ENCODE results near the gene BBX. TPM values are rescaled to one million over a fixed set of nuclear protein-coding genes. Genes with fewer than 3 reads are reported as not detected.

The BBX gene
- total RNA-seq, 1 experiment from 2014 or later = 13.8 TPM

DNA sequence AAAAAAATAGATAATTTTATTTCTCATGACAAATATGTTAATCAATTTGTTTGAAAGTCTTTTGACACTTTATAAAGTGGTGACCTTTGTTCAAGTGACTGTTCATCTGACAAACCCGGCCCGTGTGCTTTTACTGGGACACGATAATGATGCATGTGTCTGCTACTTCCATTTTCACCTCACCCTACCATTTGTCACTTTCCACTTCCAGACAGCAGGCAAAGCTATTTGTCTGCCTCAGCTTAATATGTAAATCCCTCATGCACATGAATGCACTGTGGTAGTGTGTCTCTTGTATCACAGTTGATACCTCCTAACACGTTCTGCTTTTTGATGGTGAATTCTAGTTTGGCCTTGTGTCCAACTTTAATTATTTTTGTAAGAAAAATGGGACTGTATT lies 204.3 kb downstream of the BBX start:
- H3K4me3 ChIP-seq = no peak overlapping the region
- no peak for DNase-seq
- no peaks in the 10 kb centered on the region for H3K36me3 ChIP-seq
- H3K27me3 ChIP-seq = no peaks in the 10 kb centered on the region
- H3K9me3 ChIP-seq = no peaks in the 10 kb centered on the region

- no peaks in the 10 kb centered on the region for H3K36me3 ChIP-seq
- H3K9me3 ChIP-seq = no peaks in the 10 kb centered on the region
- no peak overlapping the region for H3K4me3 ChIP-seq
- no peaks in the 10 kb centered on the region for H3K27me3 ChIP-seq
- DNase-seq = no peak
Observed at GRCh38 chr3:107729686-107730085, 206.9 kb downstream of the BBX start.

- Histone ChIP-seq H3K4me3 (no peak overlapping the region), H3K27me3 (no peaks in the 10 kb centered on the region), H3K9me3 (no peaks in the 10 kb centered on the region), H3K36me3 (no peaks in the 10 kb centered on the region)
- no peak for DNase-seq
Observed at GRCh38 chr3:107734317-107734716, 211.6 kb downstream of the BBX start.

- no peak overlapping the region for H3K4me3 ChIP-seq
- H3K9me3 ChIP-seq = no peaks in the 10 kb centered on the region
- DNase-seq = no peak
- H3K36me3 ChIP-seq = no peaks in the 10 kb centered on the region
- H3K27me3 ChIP-seq = no peaks in the 10 kb centered on the region
Observed at GRCh38 chr3:107737914-107738313, 215.2 kb downstream of the BBX start.

DNA sequence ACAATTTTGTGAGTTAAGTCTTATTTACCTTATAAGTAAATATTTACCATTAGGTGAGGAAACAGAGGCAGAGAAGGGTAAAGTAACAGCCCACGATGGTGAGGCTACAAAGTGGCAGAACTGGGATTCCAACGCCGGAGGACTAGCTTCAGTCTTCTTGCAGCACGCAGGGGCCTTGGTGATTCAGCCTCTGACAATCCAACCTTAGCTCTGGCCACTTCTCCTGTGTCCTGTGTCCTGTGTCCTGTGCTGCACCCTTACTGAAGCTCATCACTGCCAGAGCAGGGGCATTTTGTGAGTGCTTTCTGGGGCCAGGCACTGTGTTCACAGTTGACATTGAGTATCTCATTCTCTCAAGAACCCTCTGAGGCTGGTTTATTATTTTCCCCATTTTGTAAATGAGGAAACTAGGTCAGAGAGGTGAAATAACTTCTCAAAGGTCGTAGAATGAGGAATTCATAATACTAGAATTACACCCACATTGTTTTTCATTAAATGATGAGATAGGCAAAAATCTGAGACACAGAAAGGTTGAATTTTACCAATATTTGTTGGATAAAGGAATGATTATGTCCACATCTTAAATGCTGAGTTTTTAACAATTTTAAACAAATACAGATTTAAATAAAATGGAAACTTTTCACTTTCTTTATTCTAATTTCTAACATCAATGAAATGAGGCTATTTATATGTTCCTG lies 215.9 kb downstream of the BBX start:
- Histone ChIP-seq H3K36me3 (no peaks in the 10 kb centered on the region), H3K27me3 (no peaks in the 10 kb centered on the region), H3K4me3 (no peak overlapping the region), H3K9me3 (no peaks in the 10 kb centered on the region)
- no peak for DNase-seq

- no peak for DNase-seq
- H3K4me3 ChIP-seq = no peak overlapping the region
- no peaks in the 10 kb centered on the region for H3K36me3 ChIP-seq
- no peaks in the 10 kb centered on the region for H3K27me3 ChIP-seq
- H3K9me3 ChIP-seq = no peaks in the 10 kb centered on the region
Observed at GRCh38 chr3:107739227-107739626, 216.5 kb downstream of the BBX start.

DNA sequence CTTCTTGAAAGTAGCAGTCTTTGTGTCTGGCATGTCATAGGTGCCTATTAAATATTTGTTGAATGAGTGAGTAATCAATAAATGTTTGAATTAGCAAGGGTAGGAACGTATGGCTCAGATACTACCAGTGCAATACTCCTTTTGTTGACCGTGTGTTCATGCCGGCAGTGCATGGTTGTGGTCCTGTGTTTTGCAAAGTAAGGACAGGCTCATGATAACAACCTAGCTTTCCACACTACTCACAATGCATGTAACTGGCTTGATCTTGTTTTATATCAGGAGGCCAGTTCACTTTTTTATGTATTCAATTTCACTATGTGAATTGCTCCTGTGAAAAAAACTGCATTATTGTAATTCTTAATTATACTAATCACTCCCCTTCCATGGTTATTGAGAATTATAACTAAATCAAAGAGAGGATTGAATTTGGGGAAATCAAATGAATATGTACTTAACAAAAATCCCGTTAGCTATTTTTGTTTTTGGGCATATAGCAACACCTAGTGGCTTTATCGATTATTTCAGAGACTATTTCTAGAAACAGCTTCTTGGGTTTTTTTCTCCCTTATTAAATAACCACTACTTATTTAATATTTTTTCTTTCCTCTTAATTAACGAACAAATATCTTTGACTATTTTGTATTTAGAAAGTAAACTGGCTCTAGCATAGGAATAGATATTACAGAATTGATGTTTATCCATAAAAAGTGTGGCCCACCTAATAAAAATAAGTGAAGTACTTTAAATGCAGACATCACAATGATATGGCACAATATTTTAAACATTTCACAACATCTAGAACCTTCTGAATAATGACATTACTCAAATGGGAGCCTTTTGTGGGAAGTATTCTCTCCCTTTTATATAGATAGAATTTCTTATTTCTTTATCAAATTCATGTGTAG lies 218.5 kb downstream of the BBX start:
- H3K27me3 ChIP-seq = no peaks in the 10 kb centered on the region
- no peaks in the 10 kb centered on the region for H3K36me3 ChIP-seq
- no peak overlapping the region for H3K4me3 ChIP-seq
- no peaks in the 10 kb centered on the region for H3K9me3 ChIP-seq
- no peak for DNase-seq

DNA sequence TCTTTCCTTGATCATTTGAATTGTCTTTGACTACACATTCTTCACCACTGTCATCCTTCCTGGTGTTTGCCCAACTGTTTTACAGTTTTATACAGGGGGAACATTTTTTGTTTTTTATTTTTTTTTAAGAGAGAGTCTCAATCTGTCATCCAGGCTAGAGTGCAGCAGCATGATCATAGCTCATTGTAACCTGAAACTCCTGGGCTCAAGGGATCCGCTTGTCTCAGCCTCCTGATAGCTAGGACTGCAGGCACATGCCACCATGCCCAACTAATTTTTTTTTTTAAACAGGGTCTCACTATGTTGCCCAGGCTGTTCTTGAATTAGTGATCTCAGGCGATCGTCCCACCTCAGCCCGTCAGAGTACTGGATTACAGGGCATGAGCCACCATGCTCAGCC lies 222.6 kb downstream of the BBX start:
- Histone ChIP-seq H3K27me3 (no peaks in the 10 kb centered on the region), H3K4me3 (no peak overlapping the region), H3K9me3 (no peaks in the 10 kb centered on the region), H3K36me3 (no peaks in the 10 kb centered on the region)
- no peak for DNase-seq

- H3K9me3 ChIP-seq = no peaks in the 10 kb centered on the region
- DNase-seq = no peak
- H3K36me3 ChIP-seq = no peaks in the 10 kb centered on the region
- no peaks in the 10 kb centered on the region for H3K27me3 ChIP-seq
- H3K4me3 ChIP-seq = no peak overlapping the region
Observed at GRCh38 chr3:107752202-107752990, 229.6 kb downstream of the BBX start.

- no peaks in the 10 kb centered on the region for H3K36me3 ChIP-seq
- H3K4me3 ChIP-seq = no peak overlapping the region
- H3K9me3 ChIP-seq = no peaks in the 10 kb centered on the region
- H3K27me3 ChIP-seq = no peaks in the 10 kb centered on the region
- DNase-seq = peak; percentile 15
Observed at GRCh38 chr3:107753494-107753893, 230.7 kb downstream of the BBX start.

GRCh38 chr3:107753976-107754375 lies 231.2 kb downstream of the BBX start:
- no peaks in the 10 kb centered on the region for H3K27me3 ChIP-seq
- DNase-seq = no peak
- H3K36me3 ChIP-seq = no peaks in the 10 kb centered on the region
- H3K4me3 ChIP-seq = no peak overlapping the region
- H3K9me3 ChIP-seq = no peaks in the 10 kb centered on the region

GRCh38 chr3:107756649-107757048 lies 233.9 kb downstream of the BBX start:
- Histone ChIP-seq H3K27me3 (no peaks in the 10 kb centered on the region), H3K36me3 (no peaks in the 10 kb centered on the region), H3K4me3 (no peak overlapping the region), H3K9me3 (no peaks in the 10 kb centered on the region)
- no peak for DNase-seq

- no peaks in the 10 kb centered on the region for H3K36me3 ChIP-seq
- no peaks in the 10 kb centered on the region for H3K27me3 ChIP-seq
- no peak for DNase-seq
- no peaks in the 10 kb centered on the region for H3K9me3 ChIP-seq
- H3K4me3 ChIP-seq = no peak overlapping the region
Observed at GRCh38 chr3:107757140-107757539, 234.4 kb downstream of the BBX start.

DNA sequence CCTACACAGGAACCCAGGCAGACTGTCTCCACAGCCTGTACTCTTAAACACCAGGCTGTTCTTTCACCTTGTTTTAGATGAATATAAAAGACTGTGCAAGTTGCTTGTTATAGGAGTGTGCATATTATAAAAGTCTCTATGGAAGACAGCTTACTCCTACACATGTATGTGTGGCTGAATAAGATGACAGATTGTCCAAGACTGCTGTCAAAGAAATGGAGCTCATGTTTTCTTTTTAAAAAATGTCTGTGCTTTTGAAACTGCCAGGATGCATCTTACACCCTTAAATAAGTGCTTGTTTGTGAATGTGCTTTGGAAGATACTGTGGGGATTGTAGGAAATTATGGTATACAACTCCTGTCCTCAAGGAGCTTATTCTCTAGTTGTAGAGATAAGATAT lies 237.4 kb downstream of the BBX start:
- no peak overlapping the region for H3K4me3 ChIP-seq
- no peaks in the 10 kb centered on the region for H3K36me3 ChIP-seq
- no peaks in the 10 kb centered on the region for H3K9me3 ChIP-seq
- no peaks in the 10 kb centered on the region for H3K27me3 ChIP-seq
- DNase-seq = no peak

DNA sequence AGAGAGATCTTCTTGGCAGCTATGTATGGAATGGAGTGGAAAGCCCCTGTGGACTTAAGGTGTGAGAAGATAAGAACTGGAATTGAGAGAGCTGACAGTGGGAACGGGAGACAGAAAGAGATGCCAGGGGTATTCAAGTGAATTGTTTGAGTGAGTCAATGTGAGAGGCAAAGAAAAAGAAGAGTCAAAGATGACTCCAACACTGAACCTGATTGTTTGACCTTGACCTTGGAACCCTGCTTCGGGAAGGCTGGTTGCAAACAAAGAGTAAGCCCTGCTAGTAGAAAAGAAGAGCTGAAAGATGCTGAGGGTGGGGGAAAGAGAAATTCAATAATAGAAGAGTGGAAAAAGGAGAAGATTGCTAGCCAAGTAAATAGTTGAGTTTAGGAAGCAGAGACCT lies 238.6 kb downstream of the BBX start:
- no peak for DNase-seq
- Histone ChIP-seq H3K36me3 (no peaks in the 10 kb centered on the region), H3K9me3 (no peaks in the 10 kb centered on the region), H3K4me3 (no peak overlapping the region), H3K27me3 (no peaks in the 10 kb centered on the region)

DNA sequence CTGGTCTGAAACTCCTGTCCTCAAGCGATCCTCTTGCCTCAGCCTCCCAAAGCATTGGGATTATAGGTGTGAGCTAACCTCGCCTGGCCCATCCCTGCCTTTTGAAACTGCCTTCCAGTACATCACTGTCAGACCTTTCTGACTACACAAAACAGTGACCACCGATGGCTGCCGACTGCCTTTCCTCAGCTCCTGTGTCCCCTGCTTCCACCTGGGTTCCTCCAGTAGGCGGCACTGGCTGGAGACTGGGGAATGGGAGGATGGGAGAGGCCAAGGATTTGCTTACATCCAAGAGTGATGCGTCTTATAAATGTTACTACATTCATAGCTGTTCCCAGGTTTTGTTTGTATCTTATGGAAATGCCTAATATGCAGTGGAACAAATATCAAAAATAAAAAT lies 242.8 kb downstream of the BBX start:
- no peak overlapping the region for H3K4me3 ChIP-seq
- no peaks in the 10 kb centered on the region for H3K9me3 ChIP-seq
- H3K36me3 ChIP-seq = no peaks in the 10 kb centered on the region
- no peak for DNase-seq
- H3K27me3 ChIP-seq = no peaks in the 10 kb centered on the region

DNA sequence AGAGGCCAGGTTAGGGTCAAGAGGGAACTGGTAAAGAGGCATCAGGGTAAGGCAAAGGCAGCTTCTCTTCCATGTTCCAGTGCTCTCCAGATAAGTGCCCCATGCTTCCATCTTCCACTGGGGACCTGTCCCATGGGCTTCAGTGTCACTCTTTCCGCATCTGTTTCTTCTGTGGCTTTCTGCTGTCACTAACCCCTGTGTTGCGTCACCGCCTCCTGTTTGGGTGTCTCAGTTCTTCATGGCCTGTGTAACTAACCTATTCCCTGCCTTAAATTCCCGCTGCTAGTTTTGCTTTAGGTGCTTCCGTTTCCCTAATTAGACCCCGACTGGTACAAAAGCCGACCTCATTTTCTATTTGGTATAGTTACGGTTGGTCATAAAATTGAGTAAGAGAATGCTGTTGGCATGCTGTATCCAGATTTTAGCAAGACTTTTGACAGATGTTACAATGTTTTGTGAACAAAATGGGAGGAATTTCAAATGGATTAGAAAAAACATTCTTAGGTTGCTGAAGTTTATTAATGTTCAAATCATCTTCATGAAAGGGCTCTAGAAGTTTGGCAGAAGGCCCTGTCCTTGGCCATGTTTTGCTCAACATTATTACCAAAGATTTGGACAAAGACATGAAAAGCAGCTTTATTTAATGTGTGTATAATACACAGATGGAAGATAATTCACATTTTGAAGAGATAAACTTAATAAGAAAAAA lies 245.3 kb downstream of the BBX start:
- Histone ChIP-seq H3K9me3 (no peaks in the 10 kb centered on the region), H3K36me3 (peaks cover 4% of the 10 kb centered on the region; the same call in 1 of the 2 replicates), H3K4me3 (no peak overlapping the region), H3K27me3 (no peaks in the 10 kb centered on the region)
- no peak for DNase-seq
